ENCODE measurements around the gene USP48. TPM values are rescaled to one million over a fixed set of nuclear protein-coding genes. Genes with fewer than 3 reads are reported as not detected.

USP48 gene
- total RNA-seq, 1 donor from 2014 or later, result 61.8 TPM

- Mint-ChIP-seq H3K36me3 (ENCODE audit: low read depth) (no peaks in the 10 kb centered on the region), H3K27ac (ENCODE audit: unreplicated experiment) (no peak overlapping the region), H3K9me3 (no peaks in the 10 kb centered on the region), H3K4me1 (peaks cover 3% of the 10 kb centered on the region), H3K4me3 (no peak overlapping the region), H3K27me3 (ENCODE audit: low read depth) (no peaks in the 10 kb centered on the region)
- no peak for TF ChIP-seq CTCF (conservative IDR thresholded peaks at IDR 0.05)
- DNase-seq (ENCODE audit: low read depth, low spot score), result no peak
Observed at GRCh38 chr1:21759818-21760217, 23.1 kb downstream of the USP48 start.

GRCh38 chr1:21759182-21759581, 23.8 kb downstream of the USP48 start:
- no peak for DNase-seq (ENCODE audit: low read depth, low spot score)
- TF ChIP-seq CTCF (conservative IDR thresholded peaks at IDR 0.05), result no peak
- Mint-ChIP-seq H3K4me3 (no peak overlapping the region), H3K27me3 (ENCODE audit: low read depth) (no peaks in the 10 kb centered on the region), H3K27ac (ENCODE audit: unreplicated experiment) (peak overlapping the region; percentile 32), H3K4me1 (no peaks in the 10 kb centered on the region), H3K36me3 (ENCODE audit: low read depth) (no peaks in the 10 kb centered on the region), H3K9me3 (no peaks in the 10 kb centered on the region)

GRCh38 chr1:21758614-21759013, 24.3 kb downstream of the USP48 start:
- no peak overlapping the region for H3K27ac Mint-ChIP-seq (ENCODE audit: unreplicated experiment)
- no peak for TF ChIP-seq CTCF (conservative IDR thresholded peaks at IDR 0.05)

GRCh38 chr1:21756393-21757089, 26.4 kb downstream of the USP48 start:
- no peak overlapping the region for H3K27ac Mint-ChIP-seq (ENCODE audit: unreplicated experiment)
- no peak overlapping the region for H3K4me3 Mint-ChIP-seq
- no peak for TF ChIP-seq CTCF (conservative IDR thresholded peaks at IDR 0.05)
- H3K36me3 Mint-ChIP-seq (ENCODE audit: low read depth), result no peaks in the 10 kb centered on the region
- H3K9me3 Mint-ChIP-seq, result no peaks in the 10 kb centered on the region
- no peak for DNase-seq (ENCODE audit: low read depth, low spot score)
- no peaks in the 10 kb centered on the region for H3K4me1 Mint-ChIP-seq
- H3K27me3 Mint-ChIP-seq (ENCODE audit: low read depth), result no peaks in the 10 kb centered on the region

More at GRCh38 chr1:21758614-21759013, 24.3 kb downstream of the USP48 start:
- Mint-ChIP-seq H3K9me3 (no peaks in the 10 kb centered on the region), H3K36me3 (ENCODE audit: low read depth) (no peaks in the 10 kb centered on the region), H3K4me3 (no peak overlapping the region), H3K4me1 (no peaks in the 10 kb centered on the region), H3K27me3 (ENCODE audit: low read depth) (no peaks in the 10 kb centered on the region)
- no peak for DNase-seq (ENCODE audit: low read depth, low spot score)

- TF ChIP-seq CTCF (conservative IDR thresholded peaks at IDR 0.05), result no peak
- DNase-seq (ENCODE audit: low read depth, low spot score), result no peak
- peaks cover 3% of the 10 kb centered on the region for H3K36me3 Mint-ChIP-seq (ENCODE audit: low read depth)
- no peak overlapping the region for H3K27ac Mint-ChIP-seq (ENCODE audit: unreplicated experiment)
- H3K9me3 Mint-ChIP-seq, result no peaks in the 10 kb centered on the region
- no peak overlapping the region for H3K4me3 Mint-ChIP-seq
- no peaks in the 10 kb centered on the region for H3K4me1 Mint-ChIP-seq
- H3K27me3 Mint-ChIP-seq (ENCODE audit: low read depth), result no peaks in the 10 kb centered on the region
Observed at GRCh38 chr1:21755067-21755466, 27.9 kb downstream of the USP48 start.

All from neural crest cell (in vitro differentiated cells).